Neural cell (in vitro differentiated cells): Measurements from ENCODE around the gene CHIA. TPM values are rescaled to one million over a fixed set of nuclear protein-coding genes. Genes with fewer than 3 reads are reported as not detected.

Experiments
- H2AFZ ChIP-seq: fragments of 200-600, 300-800 bp; sonication (generic), shearing (Covaris generic); 2 replicates; pipeline ENCODE4 v1.6.0; 2014; ENCODE audit warnings: low read depth, mild to moderate bottlenecking, antibody characterized with exemption, low read length, moderate library complexity
- H3F3A ChIP-seq: fragments of 200-600 bp; shearing (Covaris generic); 2 replicates; pipeline ENCODE4 v1.6.1; 2016; ENCODE audit warnings: mild to moderate bottlenecking, moderate library complexity, mixed read lengths, antibody characterized with exemption, low read length; ENCODE audit not compliant: insufficient read depth, poor library complexity, severe bottlenecking
- H3K27ac ChIP-seq: fragments of 200-600, 300-800 bp; sonication (generic), shearing (Covaris generic); 2 replicates; pipeline ENCODE4 v1.5.1; 2014; ENCODE audit warnings: mild to moderate bottlenecking, low read length, moderate library complexity
- H3K27me3 ChIP-seq: fragments of 300-800, 200-600 bp; sonication (generic), shearing (Covaris generic); 2 replicates; pipeline ENCODE4 v1.6.0; 2014; ENCODE audit warnings: mild to moderate bottlenecking, low read depth, low read length, moderate library complexity; ENCODE audit not compliant: insufficient read depth
- H3K36me3 ChIP-seq: fragments of 300-800, 200-600 bp; sonication (generic), shearing (Covaris generic); 2 replicates; pipeline ENCODE4 v1.5.1; 2014; ENCODE audit warnings: mild to moderate bottlenecking, antibody characterized with exemption, low read length, moderate library complexity; ENCODE audit not compliant: insufficient read depth
- H3K4me2 ChIP-seq: fragments of 300-800, 200-600 bp; sonication (generic), shearing (Covaris generic); 2 replicates; pipeline ENCODE4 v1.6.0; 2014; ENCODE audit warnings: mild to moderate bottlenecking, low read length
- H3K4me3 ChIP-seq: fragments of 300-800, 200-600 bp; sonication (generic), shearing (Covaris generic); 2 replicates; pipeline ENCODE4 v1.5.1; 2014; ENCODE audit warnings: mild to moderate bottlenecking, low read length, moderate library complexity
- H3K79me2 ChIP-seq: fragments of 200-600 bp; shearing (Covaris generic); replicated peaks from 2 replicates; pipeline ENCODE4 v1.6.0; 2014; ENCODE audit warnings: mild to moderate bottlenecking, low read length, moderate library complexity; ENCODE audit not compliant: insufficient read depth
- H3K9ac ChIP-seq: fragments of 300-800, 200-600 bp; sonication (generic), shearing (Covaris generic); 2 replicates; pipeline ENCODE4 v1.6.1; 2016; ENCODE audit warnings: mild to moderate bottlenecking, low read length, mixed read lengths
- H3K9me2 ChIP-seq: fragments of 200-600 bp; shearing (Covaris generic); 2 replicates; pipeline ENCODE4 v1.6.1; 2016; ENCODE audit warnings: mild to moderate bottlenecking, low read length, mixed read lengths; ENCODE audit not compliant: insufficient read depth
- H3K9me3 ChIP-seq: fragments of 200-600, 300-800 bp; sonication (generic), shearing (Covaris generic); 2 replicates; pipeline ENCODE4 v1.6.1; 2016; ENCODE audit warnings: mild to moderate bottlenecking, mixed run types, low read length, moderate library complexity, mixed read lengths
- H4K20me1 ChIP-seq: fragments of 200-600 bp; shearing (Covaris generic); 2 replicates; pipeline ENCODE4 v1.6.1; 2016; ENCODE audit warnings: mild to moderate bottlenecking, mixed run types; ENCODE audit not compliant: insufficient read depth
- CTCF ChIP-seq: fragments of 450-650 bp; IDR thresholded peaks from 2 replicates; pipeline ENCODE4 v1.5.1; 2014; ENCODE audit warnings: antibody characterized with exemption, mild to moderate bottlenecking, moderate library complexity; ENCODE audit not compliant: poor library complexity, severe bottlenecking
- EP300 ChIP-seq: fragments of 450-650 bp; conservative IDR thresholded peaks from 2 replicates; pipeline ENCODE4 v1.6.1; 2014; ENCODE audit warnings: antibody characterized with exemption, mild to moderate bottlenecking, moderate library complexity; ENCODE audit not compliant: poor library complexity, severe bottlenecking
- EZH2 ChIP-seq: fragments of 200-600, 300-800 bp; shearing (Covaris generic), sonication (generic); IDR thresholded peaks from 2 replicates; pipeline ENCODE4 v1.6.1; 2014; ENCODE audit warnings: antibody characterized with exemption, low read length, borderline replicate concordance, mild to moderate bottlenecking; ENCODE audit not compliant: insufficient read depth, poor library complexity, severe bottlenecking
- MXI1 ChIP-seq: fragments of 450-650 bp; conservative IDR thresholded peaks from 2 replicates; pipeline ENCODE4 v1.6.1; 2014; ENCODE audit warnings: antibody characterized with exemption, mild to moderate bottlenecking; ENCODE audit not compliant: poor library complexity, severe bottlenecking
- POLR2AphosphoS5 ChIP-seq: IDR thresholded peaks from 2 replicates; pipeline ENCODE4 v1.6.1; 2012
- RAD21 ChIP-seq: fragments of 450-650 bp; conservative IDR thresholded peaks from 2 replicates; pipeline ENCODE4 v1.6.1; 2014; ENCODE audit warnings: antibody characterized with exemption, mild to moderate bottlenecking, moderate library complexity
- REST ChIP-seq: IDR thresholded peaks from 2 replicates; pipeline ENCODE4 v1.6.1; 2012; ENCODE audit warnings: borderline replicate concordance
- SMC3 ChIP-seq: fragments of 450-650 bp; conservative IDR thresholded peaks from 2 replicates; pipeline ENCODE4 v1.6.1; 2014; ENCODE audit warnings: antibody characterized with exemption, mild to moderate bottlenecking, moderate library complexity; ENCODE audit not compliant: poor library complexity
- TAF1 ChIP-seq: IDR thresholded peaks from 2 replicates; pipeline ENCODE4 v1.6.1; 2012; ENCODE audit warnings: low read depth
- polyA plus RNA-seq: library from polyadenylated mRNA; depleted of rRNA; stranded (reverse); fragments of >200 nt; gene quantifications from 2 replicates; pipeline ENCODE4 v1.2.3, GENCODE V29; 2014

CHIA gene
- polyA plus RNA-seq, 1 donor from 2014 or later = not detected

GRCh38 chr1:111275780-111276433, 14.7 kb upstream of the CHIA start:
- Histone ChIP-seq H3K4me3 (no peak overlapping the region), H3K9me3 (no peaks in the 10 kb centered on the region), H3K9me2 (no peaks in the 10 kb centered on the region), H3K4me2 (no peak overlapping the region), H4K20me1 (no peaks in the 10 kb centered on the region), H3K27me3 (peaks cover 4% of the 10 kb centered on the region), H2AFZ (no peak overlapping the region), H3K27ac (no peak overlapping the region), H3F3A (no peaks in the 10 kb centered on the region), H3K36me3 (no peaks in the 10 kb centered on the region), H3K79me2 (no peaks in the 10 kb centered on the region), H3K9ac (no peak overlapping the region)
- no peak for TF ChIP-seq EP300
- TF ChIP-seq EZH2 = no peak
- TF ChIP-seq POLR2AphosphoS5 = no peak
- TF ChIP-seq TAF1 = no peak
- no peak for TF ChIP-seq CTCF
- TF ChIP-seq RAD21 = no peak
- TF ChIP-seq SMC3 = no peak
- no peak for TF ChIP-seq REST

- Histone ChIP-seq H4K20me1 (no peaks in the 10 kb centered on the region), H3K36me3 (no peaks in the 10 kb centered on the region), H3K4me3 (no peak overlapping the region), H3K9ac (no peak overlapping the region), H3K4me2 (no peak overlapping the region), H2AFZ (no peak overlapping the region), H3K9me2 (no peaks in the 10 kb centered on the region), H3K79me2 (no peaks in the 10 kb centered on the region), H3K27me3 (no peaks in the 10 kb centered on the region), H3K27ac (no peak overlapping the region), H3F3A (no peaks in the 10 kb centered on the region), H3K9me3 (no peaks in the 10 kb centered on the region)
- TF ChIP-seq EZH2 (no peak), EP300 (no peak), TAF1 (no peak)
Observed at GRCh38 chr1:111279144-111279543, 11.5 kb upstream of the CHIA start.

GRCh38 chr1:111280267-111280666, 10.4 kb upstream of the CHIA start:
- H3K9me2 ChIP-seq = no peaks in the 10 kb centered on the region
- H3K9me3 ChIP-seq = no peaks in the 10 kb centered on the region
- no peak overlapping the region for H3K4me3 ChIP-seq
- H3K9ac ChIP-seq = no peak overlapping the region
- H4K20me1 ChIP-seq = no peaks in the 10 kb centered on the region
- no peaks in the 10 kb centered on the region for H3F3A ChIP-seq
- no peaks in the 10 kb centered on the region for H3K27me3 ChIP-seq
- no peak overlapping the region for H3K27ac ChIP-seq
- no peaks in the 10 kb centered on the region for H3K79me2 ChIP-seq
- no peak overlapping the region for H2AFZ ChIP-seq
- no peak overlapping the region for H3K4me2 ChIP-seq
- TF ChIP-seq CTCF (no peak), SMC3 (no peak), EP300 (no peak), REST (no peak), EZH2 (no peak), POLR2AphosphoS5 (no peak), MXI1 (no peak), RAD21 (no peak), TAF1 (no peak)
- no peaks in the 10 kb centered on the region for H3K36me3 ChIP-seq
